Neutrophil (primary cell): ENCODE results near the gene JARID2.

Experiments used
- H3K27ac ChIP-seq: fragments of 200-600 bp; sonication (generic); 2 replicates; pipeline ENCODE4 v1.5.1; 2016; ENCODE audit warnings: mild to moderate bottlenecking, moderate library complexity
- H3K27me3 ChIP-seq: fragments of 200-600 bp; sonication (generic); 2 replicates; pipeline ENCODE4 v1.6.0; 2016; ENCODE audit warnings: mild to moderate bottlenecking
- H3K36me3 ChIP-seq: fragments of 200-600 bp; sonication (generic); 2 replicates; pipeline ENCODE4 v1.5.1; 2017
- H3K4me1 ChIP-seq, 2 experiments: fragments of 200-600 bp in 1 of 2; sonication (generic) in 1 of 2; 1 replicate in 1 of 2; 2 replicates in 1 of 2; pipeline versions ENCODE4 v1.5.1 to v1.6.1; 2013 to 2016; ENCODE audit warnings: low read depth in 1 of 2, low read length in 1 of 2, mild to moderate bottlenecking in 1 of 2, moderate library complexity in 1 of 2; ENCODE audit not compliant: control insufficient read depth in 1 of 2, insufficient read depth in 1 of 2
- H3K4me3 ChIP-seq, 2 experiments: fragments of 200-600 bp in 1 of 2; sonication (generic) in 1 of 2; 1 replicate in 1 of 2; 2 replicates in 1 of 2; pipeline ENCODE4 v1.5.1; 2013 to 2016; ENCODE audit warnings: low read depth in 1 of 2, low read length in 1 of 2, mild to moderate bottlenecking in 1 of 2, moderate library complexity in 1 of 2
- H3K9me3 ChIP-seq: fragments of 200-600 bp; sonication (generic); 2 replicates; pipeline ENCODE4 v1.5.1; 2016
- TF ChIP-seq, protein P1 (sequence below): fragments of 200-600 bp; sonication (generic); IDR thresholded peaks from 2 replicates; pipeline ENCODE4 v1.5.1; 2016; ENCODE audit warnings: antibody characterized with exemption

Gene JARID2

DNA sequence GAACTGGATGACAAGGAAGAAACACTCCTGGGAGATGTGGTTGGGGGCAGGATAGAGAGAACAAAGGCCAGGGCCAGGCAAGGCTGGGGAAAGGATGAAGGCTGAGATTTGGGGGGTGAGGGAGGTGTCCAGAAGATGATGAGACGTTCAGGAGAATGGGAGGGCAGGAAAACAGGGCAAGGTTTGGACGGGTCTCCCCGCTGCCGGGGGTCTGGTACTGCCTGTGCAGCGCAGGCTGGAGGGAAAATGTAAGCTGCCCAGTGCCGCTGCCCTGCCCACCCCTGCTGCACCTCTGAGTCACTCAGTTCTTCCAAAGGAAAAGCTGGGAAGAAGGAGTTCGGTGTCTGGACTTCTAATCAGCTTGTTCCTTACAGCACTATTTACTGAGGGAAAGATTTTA, 286.1 kb downstream of the JARID2 start:
- Histone ChIP-seq H3K27ac (no peak overlapping the region), H3K4me3 (no peak overlapping the region), H3K4me1 (peaks cover 22 to 23% of the 10 kb centered on the region in 2 experiments), H3K9me3 (no peaks in the 10 kb centered on the region), H3K36me3 (peaks cover 29% of the 10 kb centered on the region), H3K27me3 (no peaks in the 10 kb centered on the region)
- TF ChIP-seq, protein P1, sequence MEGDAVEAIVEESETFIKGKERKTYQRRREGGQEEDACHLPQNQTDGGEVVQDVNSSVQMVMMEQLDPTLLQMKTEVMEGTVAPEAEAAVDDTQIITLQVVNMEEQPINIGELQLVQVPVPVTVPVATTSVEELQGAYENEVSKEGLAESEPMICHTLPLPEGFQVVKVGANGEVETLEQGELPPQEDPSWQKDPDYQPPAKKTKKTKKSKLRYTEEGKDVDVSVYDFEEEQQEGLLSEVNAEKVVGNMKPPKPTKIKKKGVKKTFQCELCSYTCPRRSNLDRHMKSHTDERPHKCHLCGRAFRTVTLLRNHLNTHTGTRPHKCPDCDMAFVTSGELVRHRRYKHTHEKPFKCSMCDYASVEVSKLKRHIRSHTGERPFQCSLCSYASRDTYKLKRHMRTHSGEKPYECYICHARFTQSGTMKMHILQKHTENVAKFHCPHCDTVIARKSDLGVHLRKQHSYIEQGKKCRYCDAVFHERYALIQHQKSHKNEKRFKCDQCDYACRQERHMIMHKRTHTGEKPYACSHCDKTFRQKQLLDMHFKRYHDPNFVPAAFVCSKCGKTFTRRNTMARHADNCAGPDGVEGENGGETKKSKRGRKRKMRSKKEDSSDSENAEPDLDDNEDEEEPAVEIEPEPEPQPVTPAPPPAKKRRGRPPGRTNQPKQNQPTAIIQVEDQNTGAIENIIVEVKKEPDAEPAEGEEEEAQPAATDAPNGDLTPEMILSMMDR, result no peak

DNA sequence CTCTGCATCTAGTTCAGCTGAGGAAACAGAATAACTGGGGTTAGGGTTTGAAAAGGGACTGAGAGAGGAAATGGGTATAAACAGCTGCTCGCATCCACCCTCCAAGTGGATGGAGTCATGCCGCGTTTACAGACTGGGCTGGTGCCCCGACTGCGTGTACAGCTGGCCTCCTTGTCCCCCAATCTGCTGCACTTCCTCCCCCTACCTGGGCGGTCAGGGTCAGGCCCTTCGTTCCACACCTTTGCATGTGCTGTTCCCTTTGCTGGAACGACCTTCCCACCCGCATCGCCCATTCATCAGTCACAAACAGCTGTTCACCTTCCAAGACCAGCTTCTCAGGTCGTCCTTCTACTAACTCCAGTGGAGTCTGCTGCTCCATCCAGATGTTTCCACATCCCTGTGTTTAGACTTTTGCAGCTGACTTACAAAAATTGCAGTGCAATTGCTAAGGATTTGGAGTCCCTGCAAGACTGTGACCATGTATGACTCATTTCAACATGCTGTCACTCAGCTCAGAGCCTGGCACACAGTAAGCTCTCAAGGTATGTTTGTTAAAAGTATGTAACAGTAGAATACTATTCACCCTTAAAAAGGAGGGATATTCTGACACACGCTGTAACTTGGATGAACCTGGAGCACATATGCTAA, 287.6 kb downstream of the JARID2 start:
- TF ChIP-seq, protein P1, result no peak

DNA sequence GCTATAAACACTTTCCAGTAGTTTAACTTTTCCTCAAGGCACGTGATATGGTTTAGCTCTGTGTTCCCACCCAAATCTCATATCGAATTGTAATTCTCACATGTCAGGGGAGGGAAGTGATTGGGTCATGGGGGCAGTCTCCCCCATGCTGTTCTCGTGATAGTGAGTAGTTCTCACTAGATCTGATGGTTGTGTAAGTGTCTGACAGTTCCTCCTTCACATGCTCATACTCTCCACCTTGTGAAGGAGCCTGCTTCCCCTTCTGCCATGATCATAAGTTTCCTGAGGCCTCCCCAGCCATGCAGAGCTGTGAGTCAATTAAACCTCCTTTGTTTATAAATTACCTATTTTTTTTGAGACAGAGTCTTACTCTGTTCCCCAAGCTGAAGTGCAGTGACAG, 289.1 kb downstream of the JARID2 start:
- Histone ChIP-seq H3K27me3 (no peaks in the 10 kb centered on the region), H3K36me3 (peaks cover 19% of the 10 kb centered on the region), H3K9me3 (no peaks in the 10 kb centered on the region), H3K4me3 (no peak overlapping the region), H3K4me1 (peaks cover 39 to 43% of the 10 kb centered on the region in 2 experiments), H3K27ac (peak overlapping the region; percentile 92)
- TF ChIP-seq, protein P1, result no peak

More for the DNA sequence above, 287.6 kb downstream of the JARID2 start:
- peaks cover 25 to 28% of the 10 kb centered on the region in 2 experiments for H3K4me1 ChIP-seq
- H3K27me3 ChIP-seq, result no peaks in the 10 kb centered on the region
- H3K27ac ChIP-seq, result no peak overlapping the region
- no peaks in the 10 kb centered on the region for H3K9me3 ChIP-seq
- H3K36me3 ChIP-seq, result peaks cover 21% of the 10 kb centered on the region
- H3K4me3 ChIP-seq, result no peak overlapping the region

DNA sequence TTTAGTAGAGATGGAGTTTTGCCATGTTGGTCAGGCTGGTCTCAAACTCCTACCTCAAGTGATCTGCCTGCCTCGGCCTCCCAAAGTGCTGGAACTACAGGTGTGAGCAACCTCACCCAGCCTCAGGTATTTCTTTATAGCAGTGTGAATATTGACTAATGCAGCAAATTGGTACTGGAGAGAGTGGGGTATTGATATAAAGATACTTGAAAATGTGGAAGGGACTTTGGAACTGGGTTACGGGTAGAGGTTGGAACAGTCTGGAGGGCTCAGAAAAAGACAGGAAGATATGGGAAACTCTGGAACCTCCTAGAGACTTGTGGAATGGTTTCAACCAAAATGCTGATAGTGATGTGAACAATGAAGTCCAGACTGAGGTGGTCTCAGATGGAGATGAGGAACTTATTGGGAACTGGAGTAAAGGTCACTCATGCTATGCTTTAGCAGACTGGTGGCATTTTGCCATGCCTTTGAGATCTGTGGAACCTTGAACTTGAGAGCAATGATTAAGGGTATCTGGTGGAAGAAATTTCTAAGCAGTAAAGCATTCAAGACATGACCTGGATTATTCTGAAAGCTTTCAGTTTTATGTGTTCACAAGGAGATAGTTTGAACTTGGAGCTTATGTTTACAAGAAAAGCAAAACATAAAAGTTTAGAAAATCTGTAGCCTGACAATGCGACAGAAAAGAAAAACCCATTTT, 289.8 kb downstream of the JARID2 start:
- TF ChIP-seq, protein P1, result no peak
- Histone ChIP-seq H3K27ac (peak overlapping the region; percentile 92), H3K4me1 (peaks cover 45 to 46% of the 10 kb centered on the region in 2 experiments)

DNA sequence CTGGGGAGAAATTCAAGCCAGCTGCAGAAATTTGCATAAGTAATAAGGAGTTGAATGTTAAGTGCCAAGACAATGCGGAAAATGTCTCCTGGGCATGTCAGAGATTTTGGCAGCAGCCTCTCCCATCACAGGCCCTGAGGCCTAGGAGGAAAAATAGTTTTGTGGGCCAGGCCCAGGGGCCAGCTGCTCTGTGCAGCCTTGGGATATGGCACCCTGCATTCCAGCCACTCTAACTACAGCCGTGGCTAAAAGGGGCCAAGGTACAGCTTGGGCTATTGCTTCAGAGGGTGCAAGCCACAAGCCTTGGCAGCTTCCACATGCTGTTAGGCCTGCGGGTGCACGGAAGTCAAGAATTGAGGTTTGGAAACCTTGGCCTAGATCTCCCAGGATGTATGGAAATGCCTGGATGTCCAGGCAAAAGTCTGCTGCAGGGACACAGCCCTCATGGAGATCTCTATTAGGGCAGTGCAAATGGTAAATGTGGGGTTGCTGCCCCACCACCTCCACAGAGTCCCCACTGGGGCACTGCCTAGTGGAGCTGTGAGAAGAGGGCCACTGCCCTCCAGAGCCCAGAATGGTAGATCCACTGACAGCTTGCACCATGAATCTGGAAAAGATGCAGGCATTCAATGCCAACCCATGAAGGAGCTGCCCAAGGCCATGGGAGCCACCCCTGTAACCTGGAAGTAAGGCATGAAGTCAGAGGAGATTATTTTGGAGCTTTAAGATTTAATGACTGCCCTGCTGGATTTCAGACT, 290.5 kb downstream of the JARID2 start:
- H3K27ac ChIP-seq, result peak overlapping the region; percentile 92
- no peaks in the 10 kb centered on the region for H3K27me3 ChIP-seq
- H3K4me3 ChIP-seq, result no peak overlapping the region
- H3K9me3 ChIP-seq, result no peaks in the 10 kb centered on the region
- TF ChIP-seq, protein P1, result no peak
- peaks cover 52 to 53% of the 10 kb centered on the region in 2 experiments for H3K4me1 ChIP-seq
- H3K36me3 ChIP-seq, result peaks cover 11% of the 10 kb centered on the region

More for the DNA sequence above, 289.8 kb downstream of the JARID2 start:
- H3K27me3 ChIP-seq, result no peaks in the 10 kb centered on the region
- H3K36me3 ChIP-seq, result peaks cover 15% of the 10 kb centered on the region
- H3K4me3 ChIP-seq, result no peak overlapping the region
- H3K9me3 ChIP-seq, result no peaks in the 10 kb centered on the region
